ENCODE data around the gene DUSP15.
A peak's percentile ranks its signal among the peaks of the same experiment; 100 is the strongest.
"Not testable (repeated sequence)": the region's sequence is repeated elsewhere in the genome, so short reads cannot be mapped to it uniquely, and the experiment has no call there.

The DUSP15 gene

GRCh38 chr20:31869942-31870725 lies at the start of gene DUSP15, which contains the start of gene TTLL9:
Gene DUSP15, minus strand, starts transcription at chr20:31870527. Its CDS starts 190 bp downstream, at chr20:31870337.
Gene TTLL9, plus strand, starts transcription at chr20:31870634. Its CDS starts 493 bp downstream, at chr20:31871127.
- H3K27ac Mint-ChIP-seq: peak within 1 kb of the TSS; percentile 73

DNA sequence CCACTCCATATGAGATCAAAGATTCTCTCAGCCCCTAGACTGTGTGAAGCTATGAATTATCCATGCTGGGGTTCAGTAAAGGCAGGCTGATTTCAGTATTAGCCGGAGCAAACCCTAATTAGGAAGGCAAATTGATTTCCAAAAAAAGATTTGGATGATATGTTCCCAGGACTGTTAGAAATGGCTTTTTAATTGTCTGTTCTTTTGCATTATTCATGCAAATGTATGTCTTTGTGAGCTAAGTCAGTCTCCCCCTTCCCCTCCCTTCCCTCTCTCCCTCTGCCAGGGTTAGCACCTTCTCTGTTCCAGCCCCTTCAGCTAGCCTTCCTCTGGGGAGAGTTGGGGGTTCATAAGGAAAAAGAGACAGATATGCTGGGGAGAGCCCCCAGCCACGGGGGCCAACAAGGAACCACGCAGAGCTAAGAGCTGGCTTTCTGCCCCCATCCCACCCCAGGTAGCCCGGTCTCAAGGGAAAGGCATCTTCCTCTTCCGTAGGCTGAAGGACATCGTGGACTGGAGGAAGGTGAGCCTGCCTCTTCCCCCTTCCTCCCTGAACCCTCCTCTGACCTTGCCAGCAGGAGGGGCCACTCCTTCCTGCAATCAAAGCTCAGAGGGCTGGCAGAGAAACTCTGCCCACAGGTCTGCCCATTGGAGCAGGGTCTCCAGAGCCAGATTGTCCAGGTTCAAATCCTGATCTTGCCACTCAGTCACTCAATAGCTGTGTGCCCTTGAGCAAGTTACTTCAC lies 49.3 kb upstream of the DUSP15 start:
- Mint-ChIP-seq H3K27ac (no peak overlapping the region), H3K4me1 (no peaks in the 10 kb centered on the region), H3K4me3 (no peak overlapping the region), H3K27me3 (peaks cover 4% of the 10 kb centered on the region), H3K36me3 (no peaks in the 10 kb centered on the region), H3K9me3 (no peaks in the 10 kb centered on the region)

More at GRCh38 chr20:31869942-31870725, at the start of gene DUSP15, which contains the start of gene TTLL9:
- Mint-ChIP-seq H3K4me1 (peaks cover 14% of the 10 kb centered on the region), H3K27me3 (peaks cover 30% of the 10 kb centered on the region), H3K36me3 (no peaks in the 10 kb centered on the region), H3K4me3 (peak within 1 kb of the TSS; percentile 87), H3K9me3 (no peaks in the 10 kb centered on the region)

GRCh38 chr20:31918466-31919105 lies 48.3 kb upstream of the DUSP15 start:
- Mint-ChIP-seq H3K4me3 (no peak overlapping the region), H3K4me1 (no peaks in the 10 kb centered on the region), H3K36me3 (no peaks in the 10 kb centered on the region), H3K27ac (no peak overlapping the region), H3K9me3 (no peaks in the 10 kb centered on the region), H3K27me3 (peaks cover 2% of the 10 kb centered on the region)

DNA sequence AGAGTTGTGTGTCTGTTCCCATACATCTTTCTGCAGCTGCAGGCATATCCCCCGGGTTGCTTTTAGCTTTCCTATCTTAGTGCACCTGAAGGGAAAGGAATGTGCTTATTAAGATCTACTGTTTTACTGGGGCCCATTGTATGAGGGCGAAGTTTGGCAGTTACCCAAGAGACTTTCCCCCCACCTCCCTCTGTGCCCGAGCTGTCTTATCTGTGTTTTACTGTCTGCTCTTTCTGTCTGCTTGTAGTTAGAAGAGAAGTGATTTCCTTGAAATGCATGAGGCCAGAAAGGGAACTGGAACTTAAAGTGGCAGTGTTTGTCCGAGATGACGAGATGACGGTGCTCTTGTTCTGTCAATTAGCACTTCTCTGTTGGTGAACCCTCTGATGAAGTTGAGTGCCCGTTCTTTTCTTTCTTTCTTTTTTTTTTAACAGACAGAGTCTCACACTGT lies 47.7 kb upstream of the DUSP15 start:
- H3K4me1 Mint-ChIP-seq, H3K9me3 Mint-ChIP-seq, H3K27me3 Mint-ChIP-seq, H3K4me3 Mint-ChIP-seq, H3K36me3 Mint-ChIP-seq, H3K27ac Mint-ChIP-seq: not testable (repeated sequence)

GRCh38 chr20:31916708-31917107 lies 46.4 kb upstream of the DUSP15 start:
- Mint-ChIP-seq H3K9me3 (no peaks in the 10 kb centered on the region), H3K27ac (no peak overlapping the region), H3K4me3 (no peak overlapping the region), H3K27me3 (peaks cover 2% of the 10 kb centered on the region), H3K36me3 (no peaks in the 10 kb centered on the region), H3K4me1 (no peaks in the 10 kb centered on the region)

- no peak overlapping the region for H3K27ac Mint-ChIP-seq
- no peaks in the 10 kb centered on the region for H3K4me1 Mint-ChIP-seq
- no peaks in the 10 kb centered on the region for H3K9me3 Mint-ChIP-seq
- no peak overlapping the region for H3K4me3 Mint-ChIP-seq
- peaks cover 2% of the 10 kb centered on the region for H3K27me3 Mint-ChIP-seq
- H3K36me3 Mint-ChIP-seq: no peaks in the 10 kb centered on the region
These were observed 45.4 kb upstream of the DUSP15 start for GRCh38 chr20:31915491-31916280.

GRCh38 chr20:31914170-31914569 lies 43.8 kb upstream of the DUSP15 start:
- H3K27me3 Mint-ChIP-seq: peaks cover 2% of the 10 kb centered on the region
- no peaks in the 10 kb centered on the region for H3K36me3 Mint-ChIP-seq
- H3K27ac Mint-ChIP-seq: no peak overlapping the region
- no peaks in the 10 kb centered on the region for H3K9me3 Mint-ChIP-seq
- no peaks in the 10 kb centered on the region for H3K4me1 Mint-ChIP-seq
- H3K4me3 Mint-ChIP-seq: no peak overlapping the region

- Mint-ChIP-seq H3K27ac (no peak overlapping the region), H3K9me3 (no peaks in the 10 kb centered on the region), H3K36me3 (no peaks in the 10 kb centered on the region), H3K4me3 (no peak overlapping the region), H3K27me3 (peaks cover 2% of the 10 kb centered on the region), H3K4me1 (no peaks in the 10 kb centered on the region)
These were observed 43.3 kb upstream of the DUSP15 start for GRCh38 chr20:31913431-31914157.

GRCh38 chr20:31910071-31910803 lies 39.9 kb upstream of the DUSP15 start:
- Mint-ChIP-seq H3K27me3 (no peaks in the 10 kb centered on the region), H3K27ac (no peak overlapping the region), H3K9me3 (no peaks in the 10 kb centered on the region), H3K4me3 (no peak overlapping the region), H3K4me1 (no peaks in the 10 kb centered on the region), H3K36me3 (no peaks in the 10 kb centered on the region)

DNA sequence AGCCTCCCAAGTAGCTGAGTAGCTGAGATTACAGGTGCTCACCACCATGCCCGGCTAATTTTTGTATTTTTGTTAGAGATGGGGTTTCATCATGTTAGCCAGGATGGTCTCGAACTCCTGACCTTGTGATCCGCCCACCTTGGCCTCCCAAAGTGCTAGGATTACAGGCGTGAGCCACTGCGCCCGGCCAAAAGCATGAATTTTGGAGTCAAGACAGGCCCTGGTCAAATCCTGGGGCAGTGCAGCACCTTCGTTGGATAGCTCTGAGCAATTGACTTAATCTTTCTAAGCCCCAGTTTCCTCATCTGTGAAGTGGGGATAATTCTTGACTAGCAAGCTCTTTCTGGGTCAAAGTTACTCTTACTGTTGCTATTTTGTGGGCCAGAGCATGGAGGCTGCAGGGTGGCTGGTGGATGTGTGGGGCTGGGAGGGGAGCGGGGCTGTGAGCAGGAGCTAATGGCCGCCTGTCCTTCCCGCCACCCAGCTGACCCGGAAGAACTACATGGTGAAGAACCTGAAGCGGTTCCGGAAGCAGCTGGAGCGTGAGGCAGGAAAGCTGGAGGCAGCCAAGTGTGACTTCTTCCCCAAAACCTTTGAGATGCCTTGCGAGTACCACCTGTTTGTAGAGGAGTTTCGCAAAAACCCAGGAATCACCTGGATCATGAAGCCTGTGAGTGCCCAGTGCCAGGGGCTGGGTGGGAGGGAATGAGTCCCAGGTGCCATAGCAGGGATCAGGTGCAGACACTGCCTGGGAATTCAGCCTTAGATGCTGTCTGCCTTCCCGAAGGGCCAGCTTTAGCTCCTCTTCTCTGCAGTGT lies 39.1 kb upstream of the DUSP15 start:
- no peak overlapping the region for H3K27ac Mint-ChIP-seq
- H3K27me3 Mint-ChIP-seq: peaks cover 1% of the 10 kb centered on the region
- no peak overlapping the region for H3K4me3 Mint-ChIP-seq
- H3K4me1 Mint-ChIP-seq: no peaks in the 10 kb centered on the region
- no peaks in the 10 kb centered on the region for H3K9me3 Mint-ChIP-seq
- H3K36me3 Mint-ChIP-seq: no peaks in the 10 kb centered on the region

GRCh38 chr20:31908424-31908823 lies 38.1 kb upstream of the DUSP15 start:
- H3K4me1 Mint-ChIP-seq: no peaks in the 10 kb centered on the region
- no peaks in the 10 kb centered on the region for H3K36me3 Mint-ChIP-seq
- peaks cover 2% of the 10 kb centered on the region for H3K27me3 Mint-ChIP-seq
- H3K27ac Mint-ChIP-seq: no peak overlapping the region
- H3K9me3 Mint-ChIP-seq: no peaks in the 10 kb centered on the region
- no peak overlapping the region for H3K4me3 Mint-ChIP-seq

DNA sequence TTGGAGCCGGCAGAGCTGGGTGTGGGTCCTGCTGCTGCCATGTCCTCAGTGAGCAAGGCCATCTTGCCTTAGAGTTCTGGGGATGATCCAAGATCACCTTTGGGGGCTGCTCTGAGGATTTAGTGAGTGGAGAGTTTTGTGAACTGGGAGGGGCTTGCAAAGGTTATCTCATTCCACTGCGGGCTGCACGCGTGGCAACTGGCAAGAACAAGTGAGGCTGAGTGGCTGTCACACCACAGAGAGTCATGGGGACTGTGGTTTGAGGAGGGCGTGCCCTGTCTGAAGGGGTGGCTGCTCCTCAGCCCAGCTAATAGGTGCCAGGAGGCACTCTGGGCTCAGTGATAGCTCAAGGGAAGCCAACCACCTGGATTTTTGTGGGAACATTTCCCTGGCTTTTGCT lies 37.7 kb upstream of the DUSP15 start:
- Mint-ChIP-seq H3K4me3 (no peak overlapping the region), H3K27me3 (peaks cover 4% of the 10 kb centered on the region), H3K4me1 (no peaks in the 10 kb centered on the region), H3K9me3 (no peaks in the 10 kb centered on the region), H3K27ac (no peak overlapping the region), H3K36me3 (no peaks in the 10 kb centered on the region)

GRCh38 chr20:31907046-31907445 lies 36.7 kb upstream of the DUSP15 start:
- Mint-ChIP-seq H3K36me3 (no peaks in the 10 kb centered on the region), H3K9me3 (no peaks in the 10 kb centered on the region), H3K4me1 (no peaks in the 10 kb centered on the region), H3K4me3 (no peak overlapping the region), H3K27me3 (peaks cover 4% of the 10 kb centered on the region), H3K27ac (no peak overlapping the region)
